HEK293T (cell line): ENCODE measurements around the gene HYAL3.
A peak's percentile ranks its signal among the peaks of the same experiment; 100 is the strongest.

Experiments
- CTCF ChIA-PET: fragments of 350-600 bp; formaldehyde crosslinking; extraction: SDS; loops from one replicate; lab custom pipeline; 2021; ENCODE audit warnings: antibody characterized with exemption, inconsistent platforms; lab: Yijun Ruan, JAX
- POLR2A ChIA-PET: fragments of 350-600 bp; formaldehyde crosslinking; extraction: SDS; loops from one replicate; lab custom pipeline; 2020; ENCODE audit warnings: antibody characterized with exemption, inconsistent platforms; lab: Yijun Ruan, JAX
- DNase-seq: peaks from one replicate; pipeline ENCODE4 v3.0.0; 2012; ENCODE audit warnings: mixed read lengths; ENCODE audit errors: extremely low spot score
- ARNT ChIP-seq: fragments of 450-650 bp; IDR thresholded peaks from 2 replicates; pipeline ENCODE4 v1.6.1; 2017; ENCODE audit warnings: mild to moderate bottlenecking
- BHLHE40 ChIP-seq: fragments of 450-650 bp; IDR thresholded peaks from 2 replicates; pipeline ENCODE4 v1.6.1; 2016; ENCODE audit warnings: mild to moderate bottlenecking, moderate library complexity, borderline replicate concordance
- CTBP1 ChIP-seq: fragments of 450-650 bp; IDR thresholded peaks from 2 replicates; pipeline ENCODE4 v1.6.1; 2016; ENCODE audit warnings: borderline replicate concordance
- ELF4 ChIP-seq: fragments of 450-650 bp; IDR thresholded peaks from 2 replicates; pipeline ENCODE4 v1.6.1; 2017; ENCODE audit warnings: antibody characterized with exemption
- FOXA1 ChIP-seq: fragments of 450-650 bp; IDR thresholded peaks from 2 replicates; pipeline ENCODE4 v1.6.1; 2016; ENCODE audit warnings: mild to moderate bottlenecking
- FOXK2 ChIP-seq: fragments of 450-650 bp; IDR thresholded peaks from 2 replicates; pipeline ENCODE4 v1.6.1; 2016; ENCODE audit warnings: mild to moderate bottlenecking
- FOXM1 ChIP-seq: fragments of 450-650 bp; IDR thresholded peaks from 2 replicates; pipeline ENCODE4 v1.6.1; 2017; ENCODE audit warnings: mild to moderate bottlenecking, borderline replicate concordance
- HDGF ChIP-seq: fragments of 450-650 bp; IDR thresholded peaks from 2 replicates; pipeline ENCODE4 v1.6.1; 2017; ENCODE audit warnings: antibody characterized with exemption, borderline replicate concordance
- L3MBTL2 ChIP-seq: fragments of 450-650 bp; conservative IDR thresholded peaks from 2 replicates; pipeline ENCODE4 v1.6.1; 2016; ENCODE audit warnings: mild to moderate bottlenecking
- LEF1 ChIP-seq: fragments of 450-650 bp; IDR thresholded peaks from 2 replicates; pipeline ENCODE4 v1.6.1; 2017; ENCODE audit warnings: mild to moderate bottlenecking, borderline replicate concordance
- NFRKB ChIP-seq: fragments of 450-650 bp; IDR thresholded peaks from 2 replicates; pipeline ENCODE4 v1.6.1; 2016; ENCODE audit warnings: mild to moderate bottlenecking, moderate library complexity
- SP1 ChIP-seq: fragments of 450-650 bp; IDR thresholded peaks from 2 replicates; pipeline ENCODE4 v1.6.1; 2017
- SUZ12 ChIP-seq: fragments of 450-650 bp; IDR thresholded peaks from 2 replicates; pipeline ENCODE4 v1.6.1; 2016; ENCODE audit warnings: mild to moderate bottlenecking
- TARDBP ChIP-seq: fragments of 450-650 bp; IDR thresholded peaks from 2 replicates; pipeline ENCODE4 v1.6.1; 2016
- ZNF384 ChIP-seq: fragments of 450-650 bp; IDR thresholded peaks from 2 replicates; pipeline ENCODE4 v1.6.1; 2016
- TF ChIP-seq, protein P1 (sequence below): fragments of 450-650 bp; IDR thresholded peaks from 2 replicates; pipeline ENCODE4 v1.6.1; 2016

The HYAL3 gene

DNA sequence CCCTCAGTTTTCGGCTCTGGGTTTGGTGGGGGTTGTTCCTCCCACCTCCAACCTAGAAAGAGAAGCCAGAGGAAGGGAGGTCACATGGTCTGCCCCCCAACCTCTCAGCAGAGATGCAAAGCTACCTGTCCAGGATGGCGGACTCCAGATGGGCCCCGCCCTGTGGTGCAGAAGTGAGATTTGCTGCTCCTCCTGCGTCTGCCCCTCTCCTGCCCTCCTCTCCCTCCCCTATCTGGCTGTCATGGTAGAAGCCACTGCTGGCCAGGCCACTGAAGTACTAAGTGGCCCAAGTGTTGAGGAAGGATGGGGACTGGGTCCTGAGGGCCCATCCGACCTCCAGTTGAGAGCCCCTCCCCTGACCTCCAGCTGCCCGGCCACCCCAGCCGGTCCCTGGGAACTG, 32.4 kb downstream of the HYAL3 start:
- ChIA-PET POLR2A (interaction anchor here (0.6 to 2.6 kb wide), 6 partner anchors 31 to 70 kb away, joined by 3 to 12 read pairs (median 4); partner anchors contain the start of genes GNAI2 and SLC38A3), CTCF (interaction anchor here (1.0 to 1.6 kb wide), 4 partner anchors 17 to 72 kb away, joined by 3 to 5 read pairs (median 4); no protein-coding TSS in a partner anchor)
- TF ChIP-seq ZNF384: no peak
- no peak for TF ChIP-seq CTBP1
- TF ChIP-seq, protein P1, sequence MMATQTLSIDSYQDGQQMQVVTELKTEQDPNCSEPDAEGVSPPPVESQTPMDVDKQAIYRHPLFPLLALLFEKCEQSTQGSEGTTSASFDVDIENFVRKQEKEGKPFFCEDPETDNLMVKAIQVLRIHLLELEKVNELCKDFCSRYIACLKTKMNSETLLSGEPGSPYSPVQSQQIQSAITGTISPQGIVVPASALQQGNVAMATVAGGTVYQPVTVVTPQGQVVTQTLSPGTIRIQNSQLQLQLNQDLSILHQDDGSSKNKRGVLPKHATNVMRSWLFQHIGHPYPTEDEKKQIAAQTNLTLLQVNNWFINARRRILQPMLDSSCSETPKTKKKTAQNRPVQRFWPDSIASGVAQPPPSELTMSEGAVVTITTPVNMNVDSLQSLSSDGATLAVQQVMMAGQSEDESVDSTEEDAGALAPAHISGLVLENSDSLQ: no peak
- TF ChIP-seq ELF4: no peak
- no peak for TF ChIP-seq FOXA1
- TF ChIP-seq FOXM1: no peak
- TF ChIP-seq NFRKB: no peak
- TF ChIP-seq SP1: no peak
- no peak for TF ChIP-seq HDGF
- TF ChIP-seq L3MBTL2: no peak
- TF ChIP-seq LEF1: no peak
- TF ChIP-seq ARNT: no peak
- no peak for TF ChIP-seq SUZ12
- TF ChIP-seq FOXK2: no peak
- no peak for TF ChIP-seq BHLHE40
- no peak for TF ChIP-seq TARDBP
- DNase-seq: no peak

DNA sequence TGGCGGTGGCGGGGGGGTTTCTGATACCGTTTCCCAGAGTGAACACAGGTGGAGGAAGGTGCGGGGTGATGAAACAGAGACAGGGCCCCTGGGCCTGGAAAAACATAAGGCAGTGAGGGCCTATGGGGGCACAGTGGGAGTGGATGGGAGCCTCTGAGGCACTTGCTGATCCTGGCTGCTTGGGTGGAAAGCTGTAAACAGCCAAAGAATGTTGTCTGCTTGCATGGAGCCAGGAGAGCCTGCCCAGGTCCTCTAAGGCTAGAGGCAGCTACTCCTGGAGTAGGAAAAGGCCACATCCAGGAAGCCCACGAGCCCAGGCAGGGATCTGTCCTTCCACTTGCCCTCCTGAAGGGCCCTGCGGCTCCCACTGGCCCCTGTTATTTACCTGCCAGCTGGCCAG, 33.2 kb downstream of the HYAL3 start:
- TF ChIP-seq, protein P1: no peak
- TF ChIP-seq SP1 (no peak), ARNT (no peak), FOXM1 (no peak), LEF1 (no peak), NFRKB (no peak), L3MBTL2 (no peak), TARDBP (no peak), ZNF384 (no peak), CTBP1 (no peak), SUZ12 (no peak)
- ChIA-PET CTCF (interaction anchor here (0.6 to 1.4 kb wide), 2 partner anchors 55 to 71 kb away, joined by 4 to 5 read pairs; no protein-coding TSS in a partner anchor), POLR2A (interaction anchor here (1.9 to 2.6 kb wide), 2 partner anchors 20 to 37 kb away, joined by 7 to 12 read pairs; no protein-coding TSS in a partner anchor)
- DNase-seq: no peak

DNA sequence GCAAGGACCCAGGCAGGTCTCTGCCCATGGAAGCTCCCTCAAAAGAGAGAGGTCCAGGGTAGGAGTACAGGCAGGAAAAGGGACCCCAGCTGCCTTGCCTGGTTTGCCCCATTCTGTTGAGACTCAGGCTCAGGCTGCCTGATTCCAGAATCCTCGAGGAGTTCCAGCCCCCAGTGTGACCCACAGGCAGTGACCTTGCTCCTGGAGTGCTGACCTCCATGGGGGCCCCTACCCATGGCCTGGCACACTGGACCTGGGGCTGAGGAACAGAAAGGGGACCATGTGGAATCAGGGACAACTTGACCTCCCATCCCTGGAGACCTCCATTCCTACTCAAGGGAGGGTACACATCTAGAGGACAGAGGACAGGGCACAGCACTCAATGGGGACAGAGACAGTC, 33.6 kb downstream of the HYAL3 start:
- no peak for DNase-seq
- ChIA-PET CTCF (interaction anchor here (0.6 to 1.7 kb wide), 2 partner anchors 19 to 56 kb away, joined by 4 to 9 read pairs; no protein-coding TSS in a partner anchor), POLR2A (interaction anchor here (1.9 to 2.6 kb wide), 2 partner anchors 19 to 37 kb away, joined by 7 to 12 read pairs; no protein-coding TSS in a partner anchor)
- TF ChIP-seq TARDBP: no peak
- no peak for TF ChIP-seq ZNF384
- TF ChIP-seq ARNT: no peak
- no peak for TF ChIP-seq LEF1
- no peak for TF ChIP-seq SUZ12
- TF ChIP-seq CTBP1: no peak
- no peak for TF ChIP-seq ELF4
- TF ChIP-seq L3MBTL2: no peak
- TF ChIP-seq NFRKB: no peak
- no peak for TF ChIP-seq FOXM1
- TF ChIP-seq, protein P1: no peak
- TF ChIP-seq FOXA1: no peak
- TF ChIP-seq BHLHE40: no peak
- no peak for TF ChIP-seq HDGF
- no peak for TF ChIP-seq FOXK2

DNA sequence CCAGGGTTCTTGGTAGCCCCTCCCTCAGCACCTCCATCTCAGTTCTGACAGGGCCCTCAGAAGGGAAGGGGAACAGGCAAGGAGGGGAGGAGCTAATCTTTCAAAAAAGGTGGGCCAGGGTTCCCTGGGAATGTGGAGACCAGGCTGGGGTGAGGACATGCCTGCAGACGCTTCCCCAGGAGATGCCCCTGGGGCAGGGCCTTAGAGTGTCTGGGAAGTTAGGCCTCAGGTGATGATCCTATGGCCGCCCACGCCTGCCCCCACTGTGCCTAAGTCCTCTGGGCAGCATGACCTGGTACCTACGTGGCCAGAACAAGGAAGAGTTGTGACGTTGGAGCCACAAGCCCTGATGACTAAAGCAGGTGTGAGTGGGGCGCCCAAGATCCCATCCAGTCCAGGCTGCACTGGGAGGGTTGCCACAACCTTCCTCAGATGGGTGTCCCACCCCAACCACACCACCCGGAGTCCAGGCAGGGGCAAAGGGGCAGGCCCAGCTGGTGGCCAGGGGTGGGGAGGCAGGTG, 34.2 kb downstream of the HYAL3 start:
- TF ChIP-seq HDGF: no peak
- TF ChIP-seq L3MBTL2: no peak
- TF ChIP-seq CTBP1: no peak
- no peak for TF ChIP-seq SP1
- TF ChIP-seq FOXA1: no peak
- POLR2A ChIA-PET: interaction anchor here (0.6 to 1.9 kb wide), 9 partner anchors 19 to 335 kb away, joined by 3 to 8 read pairs (median 4); partner anchors contain the start of genes CYB561D2, HYAL3, IFRD2 and MON1A

GRCh38 chr3:50264383-50264963, 34.7 kb downstream of the HYAL3 start:
- CTCF ChIA-PET: interaction anchor here (0.6 to 1.7 kb wide), 8 partner anchors 10 to 281 kb away, joined by 3 to 9 read pairs (median 4); no protein-coding TSS in a partner anchor
- TF ChIP-seq L3MBTL2 (no peak), SUZ12 (no peak), NFRKB (no peak), TARDBP (no peak), HDGF (0 out of 2 replicates have a peak, but pooled peaks have one; percentile 19), ARNT (no peak), FOXA1 (no peak), FOXK2 (no peak), FOXM1 (no peak)
- DNase-seq: peak; percentile 54
- POLR2A ChIA-PET: interaction anchor here (0.6 to 2.2 kb wide), 13 partner anchors 18 to 1417 kb away, joined by 3 to 8 read pairs (median 4); partner anchors contain the start of genes CYB561D2, HYAL3, MON1A and NAA80

More for the DNA sequence above, 34.2 kb downstream of the HYAL3 start:
- DNase-seq: no peak
- CTCF ChIA-PET: interaction anchor here (0.6 to 1.7 kb wide), 8 partner anchors 10 to 280 kb away, joined by 3 to 9 read pairs (median 4); no protein-coding TSS in a partner anchor
